Measurements from ENCODE around the gene SIDT2. TPM values are rescaled to one million over a fixed set of nuclear protein-coding genes. Genes with fewer than 3 reads are reported as not detected.
A peak's percentile ranks its signal among the peaks of the same experiment; 100 is the strongest.
"Not testable (repeated sequence)": the region's sequence is repeated elsewhere in the genome, so short reads cannot be mapped to it uniquely, and the experiment has no call there.

The SIDT2 gene
- total RNA-seq, 1 experiment from 2014 or later = 5.1 TPM

DNA sequence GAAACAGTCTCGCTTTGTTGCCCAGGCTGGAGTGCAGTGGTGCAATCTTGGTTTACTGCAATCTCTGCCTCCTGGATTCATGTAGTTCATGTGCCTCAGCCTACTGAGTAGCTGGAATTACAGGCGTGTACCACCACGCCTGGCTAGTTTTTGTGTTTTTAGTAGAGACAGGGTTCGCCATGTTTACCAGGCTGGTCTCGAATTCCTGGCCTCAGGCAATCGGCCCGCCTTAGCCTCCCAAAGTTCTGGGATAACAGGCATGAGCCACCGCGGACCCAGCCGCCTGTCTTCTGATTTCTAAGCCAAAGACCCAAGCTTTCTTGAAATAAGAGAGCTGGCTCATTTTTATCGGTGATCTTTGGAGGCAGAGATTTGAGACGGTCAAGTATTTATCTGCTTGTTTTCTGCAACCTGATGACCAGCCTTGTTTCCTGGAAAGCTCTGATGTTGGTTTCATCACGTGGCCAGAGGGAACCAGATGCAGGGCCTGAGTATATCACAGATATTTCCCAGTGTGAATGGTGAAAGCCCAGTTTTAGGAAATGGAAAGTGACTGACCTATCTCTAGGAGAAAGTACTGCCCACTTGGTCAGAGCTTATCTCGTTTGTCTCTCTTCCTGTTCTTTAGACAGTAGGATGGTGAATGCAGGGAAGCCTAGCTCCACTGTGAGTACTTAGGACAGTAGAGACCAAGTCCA is 5.7 kb upstream of the SIDT2 start:
- no peak for DNase-seq (ENCODE audit: low read depth)

DNA sequence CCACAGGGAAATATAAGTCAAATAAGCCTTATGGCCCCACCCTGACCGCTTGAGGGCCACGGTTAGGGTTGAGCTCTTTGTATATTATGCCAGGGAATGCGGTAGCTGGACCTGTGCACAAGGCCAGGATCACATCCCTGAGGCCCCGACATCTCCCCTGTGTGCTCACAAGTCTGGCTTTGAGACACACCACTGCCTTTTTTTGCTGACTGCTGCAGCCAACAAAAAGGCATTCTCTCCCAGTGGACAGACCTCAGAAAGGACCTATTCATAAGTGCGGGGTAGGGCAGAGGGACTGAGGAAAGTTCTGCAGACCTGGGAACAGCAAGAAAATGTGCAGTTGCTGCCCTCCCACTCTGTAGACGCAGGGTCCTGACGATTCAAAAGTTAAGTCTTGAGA is 3.4 kb upstream of the SIDT2 start:
- DNase-seq (ENCODE audit: low read depth) = no peak

DNA sequence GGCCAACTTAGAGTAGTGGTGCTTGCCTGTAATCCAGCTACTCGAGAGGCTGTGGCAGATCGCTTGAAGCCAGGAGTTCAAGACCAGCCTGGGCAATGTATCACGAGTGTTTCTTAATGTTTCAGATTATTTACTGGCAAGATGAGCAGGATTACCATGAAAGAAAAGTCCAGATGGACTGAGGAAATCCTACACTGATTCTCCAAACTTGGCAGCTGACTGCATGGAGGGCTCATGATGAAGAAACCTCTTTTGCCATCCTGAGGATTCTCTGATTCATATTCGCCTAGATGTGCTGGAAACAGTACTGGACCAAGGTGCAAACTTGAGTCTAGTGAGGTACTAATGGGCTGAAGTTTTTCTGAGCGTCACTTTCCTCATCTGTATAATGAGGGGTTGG is 2.8 kb upstream of the SIDT2 start:
- no peak for DNase-seq (ENCODE audit: low read depth)

DNA sequence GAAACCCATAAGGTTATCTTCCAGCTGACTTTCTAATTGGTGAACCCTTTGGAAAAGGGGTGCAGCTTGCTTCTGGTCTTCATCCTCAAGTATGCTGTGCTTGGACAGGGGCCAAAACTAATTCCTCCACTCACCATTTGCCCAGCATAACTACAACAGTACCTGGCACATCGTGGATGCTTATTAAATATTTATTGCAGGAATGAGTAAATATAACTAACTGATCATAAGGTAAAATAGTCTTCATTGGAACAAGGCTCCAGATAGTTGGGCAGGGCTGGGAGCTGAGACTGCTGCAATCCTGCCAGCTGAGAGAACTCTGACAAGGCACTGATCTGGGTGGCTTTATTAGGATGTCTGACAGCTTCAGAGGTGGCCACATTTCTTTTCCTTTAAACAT is 2.4 kb upstream of the SIDT2 start:
- DNase-seq (ENCODE audit: low read depth) = no peak

DNA sequence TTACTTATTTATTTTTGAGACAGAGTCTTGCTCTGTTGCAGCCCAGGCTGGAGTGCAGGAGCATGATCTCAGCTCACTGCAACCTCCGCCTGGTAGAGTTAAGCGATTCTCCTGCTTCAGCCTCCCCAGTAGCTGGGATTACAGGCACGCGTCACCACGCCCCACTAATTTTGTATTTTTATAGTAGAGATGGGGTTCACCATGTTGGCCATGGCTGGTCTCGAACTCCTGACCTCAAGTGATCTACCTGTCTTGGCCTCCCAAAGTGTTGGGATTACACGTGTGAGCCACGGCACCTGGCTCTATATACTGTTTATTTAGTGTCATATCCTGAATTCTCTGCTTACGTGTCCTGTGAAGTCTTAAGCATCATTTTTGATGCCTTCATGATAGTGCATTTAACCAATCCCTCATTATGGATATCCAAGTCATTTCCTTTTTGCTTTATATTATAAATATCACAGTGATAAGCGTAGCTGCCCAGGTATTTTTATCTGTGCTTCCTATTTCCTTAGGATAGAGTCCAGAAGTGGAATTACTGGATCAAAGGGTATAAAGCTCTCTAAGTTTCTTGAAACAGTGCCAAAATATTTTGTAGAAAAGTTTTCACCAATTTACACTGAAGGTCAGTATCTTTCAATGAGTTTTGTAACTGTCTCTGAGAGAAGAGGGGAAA is 871 bp upstream of the SIDT2 start:
- no peak for DNase-seq (ENCODE audit: low read depth)

DNA sequence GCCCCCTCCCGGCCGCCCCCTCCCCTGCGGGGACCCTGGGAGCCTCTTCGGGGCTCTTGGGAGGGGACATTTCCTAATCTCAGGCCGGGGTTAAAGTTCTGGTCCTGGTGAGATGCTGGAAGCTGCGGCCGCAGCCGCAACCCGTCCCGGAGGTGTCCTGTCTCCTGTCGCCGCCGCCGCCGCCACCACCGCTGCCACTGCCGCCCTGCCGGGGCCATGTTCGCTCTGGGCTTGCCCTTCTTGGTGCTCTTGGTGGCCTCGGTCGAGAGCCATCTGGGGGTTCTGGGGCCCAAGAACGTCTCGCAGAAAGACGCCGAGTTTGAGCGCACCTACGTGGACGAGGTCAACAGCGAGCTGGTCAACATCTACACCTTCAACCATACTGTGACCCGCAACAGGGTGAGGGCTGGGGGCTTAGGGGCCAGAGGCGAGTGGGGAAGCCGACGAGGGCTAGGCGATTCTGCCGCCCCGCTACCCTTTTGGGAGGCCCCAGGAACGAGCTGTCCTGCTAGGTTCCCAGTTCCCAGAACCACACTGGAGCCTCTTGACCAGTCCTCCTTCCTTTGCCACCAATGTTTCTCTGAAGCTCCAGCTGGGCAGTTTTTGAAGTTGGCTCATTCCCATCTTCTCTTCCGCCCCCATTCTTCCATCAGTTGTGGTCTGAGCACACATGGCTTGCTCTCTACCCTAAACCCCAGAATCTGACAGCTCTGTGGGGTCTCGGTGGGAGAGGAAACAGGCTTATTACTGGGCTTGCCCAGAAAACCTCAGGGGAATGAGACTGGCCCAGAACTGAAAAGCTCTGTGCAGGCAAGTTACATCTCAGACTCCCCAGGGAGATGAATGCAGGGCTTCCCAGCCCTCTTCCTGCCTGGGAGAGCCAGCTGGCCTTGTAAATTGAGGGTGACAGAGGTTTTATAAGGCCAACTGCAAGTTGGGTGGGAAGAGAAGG is 781 bp downstream of the SIDT2 start:
- DNase-seq (ENCODE audit: low read depth) = peak; percentile 41

DNA sequence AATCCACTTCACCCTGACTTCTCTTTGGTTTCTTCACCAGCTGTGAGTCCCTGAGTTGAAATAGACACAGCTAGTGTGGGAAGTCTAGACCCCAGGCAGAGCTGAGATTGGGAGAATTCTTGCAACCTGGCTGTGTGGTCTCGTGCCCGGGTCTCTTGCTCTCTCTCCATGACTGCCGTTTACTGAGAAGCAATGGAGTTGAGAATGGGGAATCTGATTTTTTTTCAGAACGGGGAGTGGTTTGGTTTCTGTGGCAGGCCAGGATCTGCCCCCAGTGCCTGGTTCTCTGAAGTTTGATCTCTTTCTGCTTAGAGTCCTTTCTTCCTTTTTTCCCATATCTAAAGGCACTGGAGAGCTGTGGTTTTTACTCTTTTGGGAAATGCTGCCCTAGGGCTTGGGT is 1.5 kb downstream of the SIDT2 start:
- no peak for DNase-seq (ENCODE audit: low read depth)

DNA sequence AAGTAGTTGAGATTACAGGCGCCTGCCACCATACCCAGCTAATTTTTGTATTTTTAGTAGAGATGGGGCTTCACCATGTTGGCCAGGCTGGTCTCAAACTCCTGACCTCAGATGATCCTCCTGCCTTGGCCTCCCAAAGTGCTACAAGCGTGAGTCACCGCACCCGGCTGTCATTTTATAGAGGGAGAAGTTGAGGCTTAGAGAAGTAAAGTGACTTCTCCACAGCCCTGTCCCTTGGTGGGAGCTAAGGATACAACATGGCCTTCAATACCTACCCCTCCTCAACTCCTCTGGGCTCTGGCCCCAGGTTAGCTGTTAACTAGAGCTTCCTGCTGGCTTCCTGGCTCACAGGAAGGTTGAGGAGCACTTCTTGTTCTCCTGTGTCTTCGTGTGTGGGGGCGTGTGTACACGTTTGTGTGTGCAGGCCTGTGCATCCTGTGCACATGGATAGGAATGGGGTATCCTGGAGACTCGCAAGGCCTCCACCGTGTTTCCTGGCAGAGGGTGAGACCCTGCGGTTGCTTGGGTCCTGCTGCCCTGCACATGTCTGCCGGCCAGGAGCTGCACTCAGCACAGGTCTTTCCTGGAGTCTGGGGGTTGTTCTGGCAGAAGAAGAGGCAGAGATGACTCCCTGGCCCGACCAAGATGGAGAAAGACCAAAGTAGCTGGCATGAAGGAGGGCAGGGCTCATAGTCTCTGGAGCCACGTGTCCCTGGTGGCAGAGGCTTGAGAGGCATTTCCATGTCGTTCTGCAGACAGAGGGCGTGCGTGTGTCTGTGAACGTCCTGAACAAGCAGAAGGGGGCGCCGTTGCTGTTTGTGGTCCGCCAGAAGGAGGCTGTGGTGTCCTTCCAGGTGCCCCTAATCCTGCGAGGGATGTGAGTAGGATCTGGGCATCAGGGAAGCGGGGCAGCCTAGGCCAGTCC is 2.4 kb downstream of the SIDT2 start:
- peak; percentile 73 for DNase-seq (ENCODE audit: low read depth)

DNA sequence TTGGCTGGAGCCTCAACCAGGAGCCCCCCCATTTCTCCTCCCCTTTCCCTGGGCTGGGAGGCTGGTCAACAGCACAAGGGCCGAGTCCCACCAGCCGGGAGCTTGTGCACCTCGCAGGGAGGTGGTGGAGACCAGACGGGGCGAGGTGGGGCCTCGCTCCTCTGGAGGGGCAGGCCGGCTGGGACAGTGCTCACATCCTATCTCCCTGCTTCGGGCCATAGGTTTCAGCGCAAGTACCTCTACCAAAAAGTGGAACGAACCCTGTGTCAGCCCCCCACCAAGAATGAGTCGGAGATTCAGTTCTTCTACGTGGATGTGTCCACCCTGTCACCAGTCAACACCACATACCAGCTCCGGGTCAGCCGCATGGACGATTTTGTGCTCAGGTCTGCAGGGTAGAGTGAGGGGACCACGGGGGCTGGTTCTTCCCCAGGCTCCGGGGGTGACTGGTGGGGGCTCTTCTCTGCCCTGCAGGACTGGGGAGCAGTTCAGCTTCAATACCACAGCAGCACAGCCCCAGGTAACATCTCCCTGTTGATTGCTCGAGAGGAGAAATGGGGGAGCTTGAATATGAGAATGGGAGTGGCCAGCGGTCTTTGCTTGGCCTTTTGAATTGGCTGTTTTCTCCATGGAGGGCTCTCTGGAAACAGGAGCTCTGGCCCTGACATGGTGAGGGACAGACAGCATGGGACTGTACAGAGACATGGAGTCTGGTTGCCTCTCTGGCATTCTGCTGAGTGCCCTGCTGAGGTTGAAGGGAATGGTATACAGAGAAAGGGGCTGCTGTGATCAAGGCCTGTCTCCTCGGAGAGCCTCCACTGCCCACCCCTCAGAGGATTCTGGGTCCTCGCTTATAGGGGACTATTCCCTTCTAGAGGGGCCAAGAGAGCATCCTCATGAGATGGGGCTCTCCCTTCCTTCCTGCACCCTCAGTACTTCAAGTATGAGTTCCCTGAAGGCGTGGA is 3.3 kb downstream of the SIDT2 start:
- no peak for DNase-seq (ENCODE audit: low read depth)

DNA sequence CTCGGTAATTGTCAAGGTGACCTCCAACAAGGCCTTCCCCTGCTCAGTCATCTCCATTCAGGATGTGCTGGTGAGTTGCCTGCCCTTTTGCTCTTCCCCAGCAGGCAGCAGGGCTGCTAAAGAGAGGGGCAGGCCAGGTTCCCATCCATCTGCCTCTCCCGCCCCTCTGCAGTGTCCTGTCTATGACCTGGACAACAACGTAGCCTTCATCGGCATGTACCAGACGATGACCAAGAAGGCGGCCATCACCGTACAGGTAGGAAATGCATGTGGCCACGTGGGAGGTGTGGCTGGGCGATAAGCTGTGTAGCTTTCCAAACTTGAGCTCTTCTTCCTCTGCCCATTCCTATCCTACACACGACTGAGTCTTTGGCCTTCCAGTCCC is 4.0 kb downstream of the SIDT2 start:
- no peak for DNase-seq (ENCODE audit: low read depth)

DNA sequence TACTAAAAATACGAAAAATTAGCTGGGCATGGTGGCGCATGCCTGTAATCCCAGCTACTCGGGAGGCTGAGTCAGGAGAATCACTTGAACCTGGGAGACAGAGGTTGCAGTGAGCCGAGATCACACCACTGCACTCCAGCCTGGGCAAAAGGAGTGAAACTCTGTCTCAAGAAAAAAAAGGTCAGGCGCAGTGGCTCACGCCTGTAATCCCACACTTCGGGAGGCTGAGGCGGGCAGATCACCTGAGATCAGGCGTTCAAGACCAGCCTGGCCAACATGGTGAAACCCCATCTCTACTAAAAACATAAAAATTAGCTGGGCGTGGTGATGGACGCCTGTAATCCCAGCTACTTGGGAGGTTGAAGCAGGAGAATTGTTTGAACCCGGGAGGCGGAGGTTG is 4.6 kb downstream of the SIDT2 start:
- not testable (repeated sequence) for DNase-seq (ENCODE audit: low read depth)

DNA sequence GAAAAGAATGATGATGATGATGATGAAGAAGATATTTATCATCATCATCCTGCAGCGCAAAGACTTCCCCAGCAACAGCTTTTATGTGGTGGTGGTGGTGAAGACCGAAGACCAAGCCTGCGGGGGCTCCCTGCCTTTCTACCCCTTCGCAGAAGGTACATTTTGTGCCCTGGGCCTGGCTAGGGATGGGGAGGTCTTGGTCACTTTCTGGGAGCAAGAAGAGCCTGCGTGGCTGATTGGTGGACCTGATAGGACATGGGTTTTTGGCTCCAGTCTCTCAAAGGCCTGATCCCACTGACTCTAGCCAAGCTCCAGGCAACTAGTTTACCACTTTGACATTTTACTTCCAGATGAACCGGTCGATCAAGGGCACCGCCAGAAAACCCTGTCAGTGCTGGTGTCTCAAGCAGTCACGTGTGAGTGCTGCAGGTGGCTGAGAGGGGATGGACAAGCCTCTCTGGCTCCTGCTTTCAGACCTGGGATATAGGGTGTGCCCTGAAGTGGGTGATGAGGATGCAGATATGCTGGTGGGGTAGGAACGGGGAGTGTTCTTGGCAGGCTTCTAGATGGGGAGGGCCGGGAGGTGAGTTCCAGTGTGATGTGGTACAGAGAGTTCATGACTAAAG is 5.3 kb downstream of the SIDT2 start:
- no peak for DNase-seq (ENCODE audit: low read depth)

DNA sequence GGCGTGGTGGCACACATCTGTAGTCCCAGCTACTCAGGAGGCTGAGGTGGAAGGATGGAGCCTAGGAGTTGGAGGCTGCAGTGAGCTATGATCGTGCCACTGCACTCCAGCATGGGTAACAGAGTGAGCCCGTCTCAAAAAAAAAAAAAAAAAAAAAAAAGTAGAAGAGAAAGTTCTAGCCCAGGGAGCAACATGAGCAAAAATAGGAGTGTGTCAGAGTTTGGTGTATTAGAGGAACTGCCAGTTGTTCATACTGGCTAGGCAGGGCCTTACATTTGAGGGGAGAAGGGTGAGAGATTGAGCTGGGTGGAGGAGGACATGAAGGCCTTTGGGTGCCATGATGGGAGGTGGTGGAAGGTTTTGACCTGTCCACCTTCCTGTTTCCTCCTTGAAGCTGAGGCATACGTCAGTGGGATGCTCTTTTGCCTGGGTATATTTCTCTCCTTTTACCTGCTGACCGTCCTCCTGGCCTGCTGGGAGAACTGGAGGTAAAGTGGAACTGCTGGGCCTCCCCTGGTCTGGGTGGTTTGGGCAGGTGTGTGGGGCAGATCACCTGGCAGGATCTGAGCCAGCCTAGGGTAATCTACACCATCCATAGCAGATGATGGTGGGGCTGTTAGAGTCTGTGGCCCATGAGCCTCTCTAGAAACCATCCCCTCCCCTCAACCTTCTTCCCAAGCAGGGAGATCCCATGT is 7.3 kb downstream of the SIDT2 start:
- no peak for DNase-seq (ENCODE audit: low read depth)

DNA sequence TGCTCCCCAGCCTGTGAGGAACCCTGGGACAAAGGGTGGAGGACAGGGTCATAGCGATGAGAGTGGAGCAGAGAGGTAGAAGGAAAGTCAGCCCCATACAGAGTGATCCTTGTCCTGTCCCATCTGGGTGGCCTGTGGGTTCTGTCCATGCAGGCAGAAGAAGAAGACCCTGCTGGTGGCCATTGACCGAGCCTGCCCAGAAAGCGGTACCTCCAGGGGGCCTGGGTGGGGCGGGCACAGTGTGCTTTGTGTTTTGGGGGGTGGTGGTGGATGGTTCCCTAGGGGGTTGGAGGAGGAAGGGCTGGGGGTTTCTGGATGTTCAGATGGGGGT is 7.9 kb downstream of the SIDT2 start:
- no peak for DNase-seq (ENCODE audit: low read depth)

DNA sequence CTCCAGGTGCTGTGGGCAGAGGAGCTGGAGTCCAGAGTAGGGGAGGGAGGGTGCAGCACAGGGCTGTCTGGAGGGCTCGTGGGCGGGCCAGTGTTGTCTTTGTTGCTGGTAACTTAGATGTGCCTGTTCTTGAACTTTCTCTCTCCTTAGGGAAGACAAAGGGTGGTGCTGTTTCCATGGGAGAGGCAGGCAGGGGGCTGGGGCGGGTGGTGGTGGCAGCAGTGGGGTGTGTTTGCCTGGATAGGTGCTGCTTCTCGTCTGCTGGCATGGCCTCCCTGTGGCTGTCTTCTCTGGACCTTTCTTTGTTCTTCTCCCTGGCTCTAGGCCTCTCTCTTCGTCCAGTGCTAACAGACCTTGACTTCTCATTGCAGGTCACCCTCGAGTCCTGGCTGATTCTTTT is 8.5 kb downstream of the SIDT2 start:
- DNase-seq (ENCODE audit: low read depth) = no peak

DNA sequence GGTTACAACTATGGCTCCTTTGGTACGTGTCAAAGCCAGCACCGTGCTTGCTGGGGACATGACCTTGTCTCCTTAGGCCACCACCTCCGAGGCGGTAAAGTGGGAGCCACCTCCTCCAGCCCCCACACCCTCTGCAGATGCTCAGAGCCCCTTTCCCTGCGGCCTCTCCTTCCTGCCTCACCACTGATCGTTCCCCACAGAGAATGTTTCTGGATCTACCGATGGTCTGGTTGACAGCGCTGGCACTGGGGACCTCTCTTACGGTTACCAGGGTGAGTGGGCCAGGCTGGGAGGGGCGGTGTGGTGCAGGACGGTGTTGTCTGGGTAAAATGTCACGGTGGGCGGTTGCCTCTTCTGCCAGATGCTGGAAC is 8.9 kb downstream of the SIDT2 start:
- DNase-seq (ENCODE audit: low read depth) = no peak

DNA sequence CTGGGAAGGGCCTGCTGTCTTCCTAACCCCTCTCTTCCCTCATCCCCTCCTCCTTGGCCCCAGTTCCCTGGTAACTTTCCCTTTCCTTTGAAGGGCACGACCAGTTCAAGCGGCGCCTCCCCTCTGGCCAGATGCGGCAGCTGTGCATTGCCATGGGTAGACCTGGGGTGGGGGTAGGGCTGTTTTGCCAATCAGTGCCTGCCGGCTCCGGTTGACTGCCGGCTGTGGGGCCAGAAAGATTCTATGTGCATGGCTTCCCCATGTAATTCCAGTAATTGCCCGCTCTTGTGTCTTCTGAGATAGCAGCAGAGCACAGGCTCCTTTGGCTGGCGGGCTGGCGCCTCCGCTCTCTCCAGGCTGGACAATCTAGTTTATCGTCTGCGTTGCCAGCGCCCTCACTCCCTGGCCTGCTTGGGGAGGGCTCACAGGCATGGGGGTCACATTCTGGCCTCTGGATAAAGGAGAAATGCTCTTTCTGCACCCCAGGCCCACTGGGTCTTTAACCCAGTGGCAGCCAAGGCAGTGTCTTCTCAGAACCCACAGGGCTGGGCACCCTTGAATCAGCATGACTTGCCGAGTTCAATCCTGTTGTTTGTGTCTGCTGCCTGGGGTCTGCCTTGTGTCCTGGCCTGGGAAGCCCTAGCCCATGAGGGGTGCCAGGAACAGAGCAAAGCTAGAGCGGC is 9.4 kb downstream of the SIDT2 start:
- DNase-seq (ENCODE audit: low read depth) = no peak

DNA sequence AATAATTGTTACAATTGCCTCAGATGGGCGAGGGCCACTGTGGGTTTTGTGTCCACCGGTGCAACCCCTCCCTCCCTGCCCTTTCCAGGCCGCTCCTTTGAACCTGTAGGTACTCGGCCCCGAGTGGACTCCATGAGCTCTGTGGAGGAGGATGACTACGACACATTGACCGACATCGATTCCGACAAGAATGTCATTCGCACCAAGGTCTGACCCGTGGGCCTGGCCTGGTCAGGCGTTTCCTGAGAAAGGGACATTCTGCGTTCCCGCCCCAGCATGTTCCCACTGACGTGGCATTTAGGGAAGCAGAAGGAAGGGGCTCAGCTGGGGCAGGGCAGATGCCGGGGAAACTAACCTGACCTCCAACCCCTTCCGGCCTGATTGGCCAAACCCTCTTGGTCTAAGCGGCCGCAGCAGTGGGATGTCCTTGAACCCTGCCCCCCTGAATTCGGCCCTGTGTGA is 10.1 kb downstream of the SIDT2 start:
- DNase-seq (ENCODE audit: low read depth) = no peak

Measured in Daoy (cell line).